ENCODE results near the gene SENP6.

The SENP6 gene

GRCh38 chr6:75761489-75761888 lies 159.8 kb downstream of the SENP6 start:
- Histone ChIP-seq H3K4me1 (ENCODE audit: control insufficient read depth, insufficient read depth, low read length) (no peaks in the 10 kb centered on the region), H3K9ac (ENCODE audit: low read length) (no peak overlapping the region), H3K27ac (ENCODE audit: low read depth, low read length) (no peak overlapping the region), H3K27me3 (ENCODE audit: control insufficient read depth, insufficient read depth, low read length) (no peaks in the 10 kb centered on the region), H3K4me3 (ENCODE audit: low read length) (no peak overlapping the region), H3K36me3 (ENCODE audit: control insufficient read depth, insufficient read depth, low read length) (no peaks in the 10 kb centered on the region)

GRCh38 chr6:75762063-75762462 lies 160.4 kb downstream of the SENP6 start:
- Histone ChIP-seq H3K4me1 (ENCODE audit: control insufficient read depth, insufficient read depth, low read length) (no peaks in the 10 kb centered on the region), H3K9ac (ENCODE audit: low read length) (no peak overlapping the region), H3K27me3 (ENCODE audit: control insufficient read depth, insufficient read depth, low read length) (no peaks in the 10 kb centered on the region), H3K4me3 (ENCODE audit: low read length) (no peak overlapping the region), H3K27ac (ENCODE audit: low read depth, low read length) (no peak overlapping the region), H3K36me3 (ENCODE audit: control insufficient read depth, insufficient read depth, low read length) (no peaks in the 10 kb centered on the region)

- H3K27me3 ChIP-seq (ENCODE audit: control insufficient read depth, insufficient read depth, low read length), result no peaks in the 10 kb centered on the region
- no peaks in the 10 kb centered on the region for H3K4me1 ChIP-seq (ENCODE audit: control insufficient read depth, insufficient read depth, low read length)
- no peak overlapping the region for H3K27ac ChIP-seq (ENCODE audit: low read depth, low read length)
- no peak overlapping the region for H3K9ac ChIP-seq (ENCODE audit: low read length)
- no peak overlapping the region for H3K4me3 ChIP-seq (ENCODE audit: low read length)
- H3K36me3 ChIP-seq (ENCODE audit: control insufficient read depth, insufficient read depth, low read length), result no peaks in the 10 kb centered on the region
Measured at GRCh38 chr6:75766387-75766786, 164.7 kb downstream of the SENP6 start.

All from rectal smooth muscle tissue (tissue), 1 donor.